PFSK-1 (cell line): ENCODE measurements around the gene PABPN1.

ENCODE experiments used
- FOXP2 ChIP-seq: optimal IDR thresholded peaks from 2 replicates; pipeline ENCODE3; 2011; ENCODE audit warnings: borderline replicate concordance, control low read depth, inconsistent platforms; ENCODE audit not compliant: insufficient read depth; ENCODE audit errors: extremely low read length, extremely low read depth
- POLR2AphosphoS5 ChIP-seq: IDR thresholded peaks from 2 replicates; pipeline ENCODE4 v1.6.1; 2012; ENCODE audit warnings: low read depth, mild to moderate bottlenecking, control low read depth, low read length, moderate library complexity
- SIN3A ChIP-seq: IDR thresholded peaks from 2 replicates; pipeline ENCODE4 v1.6.1; 2012; ENCODE audit warnings: mild to moderate bottlenecking, low read length, moderate library complexity, borderline replicate concordance; ENCODE audit not compliant: insufficient read depth
- TAF1 ChIP-seq: IDR thresholded peaks from 2 replicates; pipeline ENCODE4 v1.6.1; 2012; ENCODE audit warnings: low read length, control low read depth, borderline replicate concordance; ENCODE audit not compliant: insufficient read depth
- TF ChIP-seq, protein P1 (sequence below), 2 experiments: IDR thresholded peaks; 2 replicates each; pipeline versions ENCODE4 v1.6.1 to v1.8.0; 2011 to 2012; ENCODE audit warnings: low read depth in 2 of 2, low read length in 2 of 2, control low read depth in 1 of 2, inconsistent platforms in 1 of 2, mild to moderate bottlenecking in 1 of 2, moderate library complexity in 1 of 2; ENCODE audit not compliant: insufficient read depth in 1 of 2

PABPN1 gene

DNA sequence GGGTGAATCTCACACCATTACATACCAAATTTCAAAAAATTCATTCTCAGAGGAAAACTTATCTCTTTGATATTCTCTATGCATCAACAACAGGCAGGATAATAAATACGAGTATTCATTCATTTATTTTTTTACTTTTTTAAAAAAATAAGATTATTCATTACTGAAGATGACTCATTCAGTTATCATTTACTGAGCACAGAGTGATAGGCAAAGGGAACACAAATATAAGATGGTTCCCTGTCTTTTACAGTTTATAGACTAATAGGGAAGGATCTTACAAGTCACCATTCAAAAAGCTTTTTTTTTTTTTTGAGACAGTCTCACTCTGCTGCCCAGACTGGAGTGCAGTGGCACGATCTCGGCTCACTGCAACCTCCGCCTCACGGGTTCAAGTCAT is 5.0 kb upstream of the PABPN1 start:
- no peak for TF ChIP-seq POLR2AphosphoS5
- TF ChIP-seq FOXP2: no peak
- no peak for TF ChIP-seq TAF1
- no peak for TF ChIP-seq SIN3A
- TF ChIP-seq, protein P1, sequence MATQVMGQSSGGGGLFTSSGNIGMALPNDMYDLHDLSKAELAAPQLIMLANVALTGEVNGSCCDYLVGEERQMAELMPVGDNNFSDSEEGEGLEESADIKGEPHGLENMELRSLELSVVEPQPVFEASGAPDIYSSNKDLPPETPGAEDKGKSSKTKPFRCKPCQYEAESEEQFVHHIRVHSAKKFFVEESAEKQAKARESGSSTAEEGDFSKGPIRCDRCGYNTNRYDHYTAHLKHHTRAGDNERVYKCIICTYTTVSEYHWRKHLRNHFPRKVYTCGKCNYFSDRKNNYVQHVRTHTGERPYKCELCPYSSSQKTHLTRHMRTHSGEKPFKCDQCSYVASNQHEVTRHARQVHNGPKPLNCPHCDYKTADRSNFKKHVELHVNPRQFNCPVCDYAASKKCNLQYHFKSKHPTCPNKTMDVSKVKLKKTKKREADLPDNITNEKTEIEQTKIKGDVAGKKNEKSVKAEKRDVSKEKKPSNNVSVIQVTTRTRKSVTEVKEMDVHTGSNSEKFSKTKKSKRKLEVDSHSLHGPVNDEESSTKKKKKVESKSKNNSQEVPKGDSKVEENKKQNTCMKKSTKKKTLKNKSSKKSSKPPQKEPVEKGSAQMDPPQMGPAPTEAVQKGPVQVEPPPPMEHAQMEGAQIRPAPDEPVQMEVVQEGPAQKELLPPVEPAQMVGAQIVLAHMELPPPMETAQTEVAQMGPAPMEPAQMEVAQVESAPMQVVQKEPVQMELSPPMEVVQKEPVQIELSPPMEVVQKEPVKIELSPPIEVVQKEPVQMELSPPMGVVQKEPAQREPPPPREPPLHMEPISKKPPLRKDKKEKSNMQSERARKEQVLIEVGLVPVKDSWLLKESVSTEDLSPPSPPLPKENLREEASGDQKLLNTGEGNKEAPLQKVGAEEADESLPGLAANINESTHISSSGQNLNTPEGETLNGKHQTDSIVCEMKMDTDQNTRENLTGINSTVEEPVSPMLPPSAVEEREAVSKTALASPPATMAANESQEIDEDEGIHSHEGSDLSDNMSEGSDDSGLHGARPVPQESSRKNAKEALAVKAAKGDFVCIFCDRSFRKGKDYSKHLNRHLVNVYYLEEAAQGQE (IDR thresholded peaks at IDR 0.05; ENCODE audit: insufficient read depth in 1 of 2, low read depth in 2 of 2, low read length in 2 of 2): no peak

DNA sequence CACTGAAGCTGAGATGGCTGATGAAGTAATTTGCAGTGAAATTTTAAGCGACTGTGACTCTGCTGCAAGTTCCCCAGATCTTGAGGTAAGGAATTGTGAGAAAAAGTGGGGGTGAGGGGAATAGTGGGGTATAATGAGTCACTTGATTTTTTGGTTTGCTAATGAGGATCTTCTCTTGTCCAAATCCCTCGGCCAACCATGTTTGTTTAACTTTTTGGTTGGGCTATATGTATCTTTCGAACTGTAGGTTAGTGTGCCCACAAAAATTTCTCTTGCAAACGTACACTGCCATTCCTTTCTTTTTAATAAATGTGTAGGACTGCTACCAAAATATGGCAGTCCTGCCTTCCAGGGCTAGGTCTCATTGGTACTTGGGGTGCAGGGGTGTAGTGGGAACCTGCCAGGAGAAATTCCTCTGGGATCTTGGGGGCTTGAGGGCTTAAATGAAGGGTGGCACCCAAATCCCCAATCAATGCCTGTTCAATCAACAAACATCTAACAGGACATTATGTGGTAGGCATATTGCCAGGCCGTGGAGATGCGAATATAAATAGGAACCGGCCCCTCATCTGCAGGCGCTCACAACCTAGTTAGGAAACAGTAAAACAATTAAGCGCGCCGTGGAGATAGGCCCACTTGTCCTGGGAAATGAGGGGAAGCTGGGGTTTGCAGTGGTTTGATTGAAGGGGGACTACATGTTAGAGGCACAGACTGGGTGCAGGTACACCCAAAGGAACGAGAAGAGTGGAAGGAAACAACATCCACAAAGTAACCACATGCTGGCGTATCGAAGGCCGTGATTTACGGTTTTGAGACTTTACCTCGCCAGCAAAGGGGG is 1.3 kb upstream of the PABPN1 start:
- no peak for TF ChIP-seq FOXP2
- TF ChIP-seq SIN3A: no peak
- no peak for TF ChIP-seq POLR2AphosphoS5
- TF ChIP-seq, protein P1 (IDR thresholded peaks at IDR 0.05; ENCODE audit: insufficient read depth in 1 of 2, low read depth in 2 of 2, low read length in 2 of 2): no peak
- no peak for TF ChIP-seq TAF1

DNA sequence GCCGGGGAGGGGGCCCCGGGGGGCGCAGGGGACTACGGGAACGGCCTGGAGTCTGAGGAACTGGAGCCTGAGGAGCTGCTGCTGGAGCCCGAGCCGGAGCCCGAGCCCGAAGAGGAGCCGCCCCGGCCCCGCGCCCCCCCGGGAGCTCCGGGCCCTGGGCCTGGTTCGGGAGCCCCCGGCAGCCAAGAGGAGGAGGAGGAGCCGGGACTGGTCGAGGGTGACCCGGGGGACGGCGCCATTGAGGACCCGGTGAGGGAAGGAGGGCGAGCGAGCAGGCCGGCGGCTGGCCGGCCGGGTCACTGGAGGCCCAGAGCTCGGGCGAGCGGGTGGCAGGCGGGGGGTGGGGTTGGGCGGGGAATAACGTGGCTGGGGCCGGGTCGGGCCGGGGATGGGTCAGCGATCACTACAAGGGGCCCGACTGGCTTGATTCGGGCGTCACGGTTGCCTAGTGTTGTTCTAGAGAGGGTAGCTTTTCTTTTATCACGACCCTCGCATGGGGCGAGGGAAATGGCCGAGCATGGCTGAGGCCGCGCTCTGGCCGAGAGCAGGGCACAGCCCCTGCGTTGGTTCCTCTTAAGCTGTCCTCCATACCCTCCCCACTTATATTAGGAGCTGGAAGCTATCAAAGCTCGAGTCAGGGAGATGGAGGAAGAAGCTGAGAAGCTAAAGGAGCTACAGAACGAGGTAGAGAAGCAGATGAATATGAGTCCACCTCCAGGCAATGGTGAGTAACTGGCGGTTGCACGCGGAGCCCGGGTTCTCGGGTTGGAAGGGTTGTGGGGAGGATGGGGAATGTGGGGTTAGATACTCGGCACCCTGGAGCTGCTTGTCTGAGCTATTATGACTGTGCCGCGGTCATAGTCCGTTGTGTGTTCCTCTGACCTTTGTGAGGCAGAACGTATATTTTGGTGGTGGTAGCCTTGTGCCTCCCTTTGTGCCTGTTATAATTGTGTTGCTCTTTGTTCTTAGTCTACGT is 603 bp downstream of the PABPN1 start:
- no peak for TF ChIP-seq FOXP2
- TF ChIP-seq POLR2AphosphoS5: peak; percentile 13; the same call in 1 of the 2 replicates

DNA sequence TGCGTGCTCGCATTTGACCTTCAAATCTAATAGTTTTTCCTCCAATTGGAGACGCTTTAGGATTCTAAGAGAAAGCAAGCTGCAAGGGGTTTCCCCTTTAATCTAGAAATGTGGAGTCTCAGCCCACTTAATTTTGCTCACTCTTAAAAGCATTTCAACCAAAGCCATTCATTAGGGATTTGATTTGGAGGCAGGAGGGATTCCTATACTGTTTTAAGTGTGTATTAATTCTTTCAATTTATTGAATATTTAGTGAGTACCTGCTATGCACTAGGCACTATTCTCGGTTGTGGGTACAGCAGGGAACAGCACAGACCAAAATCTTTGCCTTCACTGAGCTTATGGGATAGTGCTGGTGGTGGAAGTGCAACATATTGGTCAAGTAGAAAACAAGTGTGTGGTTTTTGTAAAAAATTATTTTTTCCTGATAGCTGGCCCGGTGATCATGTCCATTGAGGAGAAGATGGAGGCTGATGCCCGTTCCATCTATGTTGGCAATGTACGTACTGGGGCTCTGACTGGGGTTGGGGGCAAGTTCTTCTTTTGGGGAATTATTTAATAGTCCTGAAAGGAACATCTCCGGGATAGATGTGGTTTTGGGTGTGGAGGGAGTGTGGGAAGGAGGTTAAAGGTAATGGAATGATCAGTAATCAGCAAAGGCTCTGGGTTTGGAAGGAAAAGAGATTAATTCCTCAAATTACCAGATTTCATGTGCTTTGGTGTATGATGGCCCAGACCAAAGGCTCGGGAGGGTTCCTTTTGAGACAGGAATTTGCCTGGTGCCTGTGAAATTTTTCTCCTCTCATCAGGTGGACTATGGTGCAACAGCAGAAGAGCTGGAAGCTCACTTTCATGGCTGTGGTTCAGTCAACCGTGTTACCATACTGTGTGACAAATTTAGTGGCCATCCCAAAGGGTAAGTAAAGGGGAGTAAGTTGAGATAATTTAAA is 1.6 kb downstream of the PABPN1 start:
- TF ChIP-seq SIN3A: no peak
- no peak for TF ChIP-seq POLR2AphosphoS5
- TF ChIP-seq TAF1: no peak
- TF ChIP-seq, protein P1 (IDR thresholded peaks at IDR 0.05; ENCODE audit: insufficient read depth in 1 of 2, low read depth in 2 of 2, low read length in 2 of 2): no peak
- no peak for TF ChIP-seq FOXP2

DNA sequence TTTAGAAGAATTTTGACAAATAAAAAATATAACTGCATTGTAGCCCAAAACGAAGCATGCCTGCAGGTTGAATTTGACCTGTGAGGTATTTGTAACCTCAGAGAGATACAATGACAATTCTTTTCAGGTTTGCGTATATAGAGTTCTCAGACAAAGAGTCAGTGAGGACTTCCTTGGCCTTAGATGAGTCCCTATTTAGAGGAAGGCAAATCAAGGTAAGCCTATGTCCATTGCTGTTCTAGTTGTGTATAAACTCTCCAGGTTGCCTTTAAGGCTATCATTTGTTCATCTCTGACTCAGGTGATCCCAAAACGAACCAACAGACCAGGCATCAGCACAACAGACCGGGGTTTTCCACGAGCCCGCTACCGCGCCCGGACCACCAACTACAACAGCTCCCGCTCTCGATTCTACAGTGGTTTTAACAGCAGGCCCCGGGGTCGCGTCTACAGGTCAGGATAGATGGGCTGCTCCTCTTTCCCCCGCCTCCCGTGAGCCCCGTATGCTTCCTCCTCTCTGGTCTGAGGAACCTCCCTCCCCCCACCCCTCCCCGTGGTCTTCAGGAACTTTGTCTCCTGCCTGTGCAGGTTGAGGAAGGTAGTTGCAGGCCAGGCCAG is 2.7 kb downstream of the PABPN1 start:
- no peak for TF ChIP-seq TAF1
- TF ChIP-seq SIN3A: no peak
- TF ChIP-seq, protein P1 (IDR thresholded peaks at IDR 0.05; ENCODE audit: insufficient read depth in 1 of 2, low read depth in 2 of 2, low read length in 2 of 2): no peak
- no peak for TF ChIP-seq POLR2AphosphoS5
- TF ChIP-seq FOXP2: no peak
